ENCODE results near the gene CLEC14A. TPM values are rescaled to one million over a fixed set of nuclear protein-coding genes. Genes with fewer than 3 reads are reported as not detected.

Gene CLEC14A
- total and polyA plus RNA-seq, 9 of the 15 experiments (the other 6 are each of a cell fraction or from before 2014, with no cell fraction given): not detected

- TF ChIP-seq USF2 (CRISPR knock-in tag; IDR thresholded peaks at IDR 0.05) (no peak), PTBP1 (IDR thresholded peaks at IDR 0.05; ENCODE audit: low read depth, low read length) (no peak), NR4A1 (CRISPR knock-in tag; IDR thresholded peaks at IDR 0.05) (no peak), NR4A1 (tag; IDR thresholded peaks at IDR 0.05) (no peak), SMC3 (conservative IDR thresholded peaks at IDR 0.05; ENCODE audit: insufficient read depth, low read depth, low read length) (no peak), CAMTA2 (CRISPR knock-in tag; conservative IDR thresholded peaks at IDR 0.05) (no peak), ZNF398 (CRISPR knock-in tag; IDR thresholded peaks at IDR 0.05) (no peak)
Measured at GRCh38 chr14:38280081-38280480, 24.2 kb upstream of the CLEC14A start (continued).

GRCh38 chr14:38279572-38279971 lies 23.7 kb upstream of the CLEC14A start:
- in situ Hi-C loops (cut with MboI) (no loop called here), intact Hi-C loops (cut with micrococcal nuclease) (no loop called here)
- H3K9me1 ChIP-seq (ENCODE audit: control insufficient read depth, insufficient read depth, low read length): no peaks in the 10 kb centered on the region
- H3K79me2 ChIP-seq (ENCODE audit: control insufficient read depth, insufficient read depth, low read length): no peaks in the 10 kb centered on the region
- H3K4me3 ChIP-seq: no peak overlapping the region
- H3K4me1 ChIP-seq (replicated peaks in 1 of 2; ENCODE audit: control insufficient read depth in 2 of 2, insufficient read depth in 2 of 2, low read length in 2 of 2): no peaks in the 10 kb centered on the region
- no peaks in the 10 kb centered on the region for H3K9me3 ChIP-seq (replicated peaks; ENCODE audit: control insufficient read depth, insufficient read depth, low read depth, low read length)
- ATAC-seq (no peak), DNase-seq (ENCODE audit: extremely low read depth in 1 of 4, low spot score in 3 of 4) (no peak), FAIRE-seq (no peak)
- POLR2A ChIA-PET: no interaction called here
- H3K27ac ChIP-seq (ENCODE audit: extremely low read depth, low read depth, low read length): no peak overlapping the region
- no peaks in the 10 kb centered on the region for H4K20me1 ChIP-seq (replicated peaks; ENCODE audit: control insufficient read depth, insufficient read depth, low read length)
- H3K4me2 ChIP-seq (ENCODE audit: insufficient read depth, low read length): no peak overlapping the region
- H3K9ac ChIP-seq (ENCODE audit: insufficient read depth in 1 of 2, low read depth in 2 of 2, low read length in 2 of 2): no peak overlapping the region
- H3K27me3 ChIP-seq (ENCODE audit: control insufficient read depth in 2 of 2, insufficient read depth in 2 of 2, low read length in 2 of 2): no peaks in the 10 kb centered on the region
- H2AFZ ChIP-seq (ENCODE audit: low read depth, low read length): no peak overlapping the region
- CTCF ChIA-PET (ENCODE audit: low intra/inter-chr PET ratio): no interaction called here
- H3K36me3 ChIP-seq (ENCODE audit: control insufficient read depth, insufficient read depth, low read length): no peaks in the 10 kb centered on the region
- 0% methylated on average over 1 of the region's 1 CpG for WGBS (ENCODE audit: insufficient coverage, low coverage, missing lambda C conversion rate)
- no TSS peak for BruUV-seq (replicated peaks)
- TF ChIP-seq POLR2H (tag; IDR thresholded peaks at IDR 0.05; ENCODE audit: low read depth) (no peak), ZSCAN29 (IDR thresholded peaks at IDR 0.05) (no peak), FOXA3 (CRISPR knock-in tag; conservative IDR thresholded peaks at IDR 0.05 in 1 of 2, IDR thresholded peaks at IDR 0.05 in 1 of 2) (no peak), FOXK2 (conservative IDR thresholded peaks at IDR 0.05 in 1 of 2, IDR thresholded peaks at IDR 0.05 in 1 of 2; ENCODE audit: low read depth in 2 of 2) (no peak), GTF2B (IDR thresholded peaks at IDR 0.05; ENCODE audit: extremely low read depth, insufficient read length) (no peak), PBX2 (CRISPR knock-in tag; IDR thresholded peaks at IDR 0.05; ENCODE audit: low read depth) (no peak), PBX2 (tag; conservative IDR thresholded peaks at IDR 0.05; ENCODE audit: low read depth) (no peak), SAP30 (IDR thresholded peaks at IDR 0.05; ENCODE audit: borderline replicate concordance, insufficient read depth, low read depth, low read length, poor library complexity, severe bottlenecking) (no peak), MTF1 (CRISPR knock-in tag; IDR thresholded peaks at IDR 0.05; ENCODE audit: borderline replicate concordance) (no peak)
